ENCODE results near the gene PTTG1IP. TPM values are rescaled to one million over a fixed set of nuclear protein-coding genes. Genes with fewer than 3 reads are reported as not detected.
A peak's percentile ranks its signal among the peaks of the same experiment; 100 is the strongest.

Gene PTTG1IP
- total RNA-seq, 1 donor from 2014 or later: 143 TPM

GRCh38 chr21:44898851-44899767 is 25.6 kb upstream of the PTTG1IP start:
- intact Hi-C loops (cut with micrococcal nuclease): no loop called here
- DNase-seq (peak; percentile 28), ATAC-seq (no peak)

- intact Hi-C loops (cut with micrococcal nuclease): no loop called here
- DNase-seq (peak; percentile 27), ATAC-seq (no peak)
Observed at GRCh38 chr21:44898011-44898488, 24.6 kb upstream of the PTTG1IP start.

- peak; percentile 58 for ATAC-seq
- peak; percentile 47 for DNase-seq
Observed at GRCh38 chr21:44897326-44898010, 24.0 kb upstream of the PTTG1IP start.

GRCh38 chr21:44896561-44897286 is 23.2 kb upstream of the PTTG1IP start:
- DNase-seq (peak; percentile 23), ATAC-seq (no peak)
- intact Hi-C loops (cut with micrococcal nuclease): no loop called here

More at GRCh38 chr21:44897326-44898010, 24.0 kb upstream of the PTTG1IP start:
- intact Hi-C loops (cut with micrococcal nuclease): no loop called here

- ATAC-seq (no peak), DNase-seq (peak; percentile 12)
- intact Hi-C loops (cut with micrococcal nuclease): no loop called here
Observed at GRCh38 chr21:44895859-44896258, 22.4 kb upstream of the PTTG1IP start.

GRCh38 chr21:44894687-44895302 is 21.3 kb upstream of the PTTG1IP start:
- intact Hi-C loops (cut with micrococcal nuclease): no loop called here
- DNase-seq: peak; percentile 15

GRCh38 chr21:44893948-44894656 is 20.6 kb upstream of the PTTG1IP start:
- DNase-seq (peak; percentile 17), ATAC-seq (no peak)
- intact Hi-C loops (cut with micrococcal nuclease): no loop called here

More at GRCh38 chr21:44894687-44895302, 21.3 kb upstream of the PTTG1IP start:
- no peak for ATAC-seq

- ATAC-seq (no peak), DNase-seq (no peak)
- intact Hi-C loops (cut with micrococcal nuclease): no loop called here
Observed at GRCh38 chr21:44893278-44893556, 19.7 kb upstream of the PTTG1IP start.

- DNase-seq (peak; percentile 86), ATAC-seq (peak; percentile 74)
- intact Hi-C loops (cut with micrococcal nuclease): no loop called here
Observed at GRCh38 chr21:44892536-44893277, 19.2 kb upstream of the PTTG1IP start.

- ATAC-seq (no peak), DNase-seq (peak; percentile 12)
- intact Hi-C loops (cut with micrococcal nuclease): no loop called here
Observed at GRCh38 chr21:44892095-44892494, 18.6 kb upstream of the PTTG1IP start.

- intact Hi-C loops (cut with micrococcal nuclease): no loop called here
- no peak for ATAC-seq
- peak; percentile 23 for DNase-seq
Observed at GRCh38 chr21:44891631-44892031, 18.1 kb upstream of the PTTG1IP start.

GRCh38 chr21:44890961-44891541 is 17.6 kb upstream of the PTTG1IP start:
- DNase-seq: peak; percentile 23
- intact Hi-C loops (cut with micrococcal nuclease): no loop called here
- ATAC-seq: no peak

- ATAC-seq (no peak), DNase-seq (peak; percentile 29)
- intact Hi-C loops (cut with micrococcal nuclease): no loop called here
Observed at GRCh38 chr21:44890338-44890931, 16.9 kb upstream of the PTTG1IP start.

- intact Hi-C loops (cut with micrococcal nuclease): no loop called here
- ATAC-seq (no peak), DNase-seq (peak; percentile 24)
Observed at GRCh38 chr21:44889625-44890337, 16.3 kb upstream of the PTTG1IP start.

GRCh38 chr21:44888581-44889550 is 15.4 kb upstream of the PTTG1IP start:
- DNase-seq: peak; percentile 30
- intact Hi-C loops (cut with micrococcal nuclease): no loop called here
- ATAC-seq: no peak
